ENCODE data around the gene FHAD1. TPM values are rescaled to one million over a fixed set of nuclear protein-coding genes. Genes with fewer than 3 reads are reported as not detected.

The FHAD1 gene
- total RNA-seq, 4 donors from 2014 or later = not detected

GRCh38 chr1:15337656-15338402 is 90.8 kb downstream of the FHAD1 start:
- intact Hi-C loops (cut with DNase I; ENCODE audit: low total_unique reads) = no loop called here
- no peak for DNase-seq
- in situ Hi-C loops (cut with MboI; ENCODE audit: low sequenced_read_pairs in 4 of 4) = no loop called here
- ATAC-seq = peak; percentile 33 to 46
- Histone ChIP-seq H3K4me3 (no peak overlapping the region), H3K9me3 (no peaks in the 10 kb centered on the region), H3K27me3 (peaks cover 0 to 7% (median 2%) of the 10 kb centered on the region in 3 donors), H3K27ac (peak overlapping the region; percentile 27 to 45 (median 39)), H3K36me3 (no peaks in the 10 kb centered on the region), H3K4me1 (peaks cover 3 to 6% of the 10 kb centered on the region in 2 donors)
- no peak for TF ChIP-seq CTCF (IDR thresholded peaks at IDR 0.05 in 4 of 5, conservative IDR thresholded peaks at IDR 0.05 in 1 of 5)
- no peak for TF ChIP-seq POLR2A (IDR thresholded peaks at IDR 0.05)

- Histone ChIP-seq H3K4me1 (peaks cover 3 to 6% of the 10 kb centered on the region in 2 donors), H3K9me3 (no peaks in the 10 kb centered on the region), H3K4me3 (no peak overlapping the region), H3K36me3 (no peaks in the 10 kb centered on the region), H3K27me3 (peaks cover 0 to 7% (median 2%) of the 10 kb centered on the region in 3 donors), H3K27ac (no peak overlapping the region)
- in situ Hi-C loops (cut with MboI; ENCODE audit: low sequenced_read_pairs in 4 of 4) (no loop called here), intact Hi-C loops (cut with DNase I; ENCODE audit: low total_unique reads) (no loop called here)
- DNase-seq (no peak), ATAC-seq (no peak)
- TF ChIP-seq CTCF (IDR thresholded peaks at IDR 0.05 in 4 of 5, conservative IDR thresholded peaks at IDR 0.05 in 1 of 5) = no peak
- no peak for TF ChIP-seq POLR2A (IDR thresholded peaks at IDR 0.05)
Measured at GRCh38 chr1:15339570-15339969, 92.5 kb downstream of the FHAD1 start.

- Histone ChIP-seq H3K27me3 (peaks cover 2 to 8% (median 7%) of the 10 kb centered on the region in 3 donors), H3K9me3 (no peaks in the 10 kb centered on the region), H3K36me3 (no peaks in the 10 kb centered on the region), H3K27ac (no peak overlapping the region), H3K4me3 (no peak overlapping the region), H3K4me1 (peaks cover 3 to 6% of the 10 kb centered on the region in 2 donors)
- in situ Hi-C loops (cut with MboI; ENCODE audit: low sequenced_read_pairs in 4 of 4) = no loop called here
- ATAC-seq (no peak), DNase-seq (no peak)
- TF ChIP-seq CTCF (IDR thresholded peaks at IDR 0.05 in 4 of 5, conservative IDR thresholded peaks at IDR 0.05 in 1 of 5) (no peak), POLR2A (IDR thresholded peaks at IDR 0.05) (no peak)
- intact Hi-C loops (cut with DNase I; ENCODE audit: low total_unique reads) = no loop called here
Measured at GRCh38 chr1:15341228-15341627, 94.2 kb downstream of the FHAD1 start.

GRCh38 chr1:15341634-15342407 is 94.8 kb downstream of the FHAD1 start:
- Histone ChIP-seq H3K9me3 (no peaks in the 10 kb centered on the region), H3K27me3 (peaks cover 1 to 8% (median 5%) of the 10 kb centered on the region in 3 donors), H3K4me1 (peaks cover 3 to 6% of the 10 kb centered on the region in 2 donors), H3K36me3 (no peaks in the 10 kb centered on the region), H3K27ac (no peak overlapping the region), H3K4me3 (no peak overlapping the region)
- TF ChIP-seq CTCF (IDR thresholded peaks at IDR 0.05 in 4 of 5, conservative IDR thresholded peaks at IDR 0.05 in 1 of 5) = no peak
- ATAC-seq (no peak), DNase-seq (no peak)
- intact Hi-C loops (cut with DNase I; ENCODE audit: low total_unique reads) = no loop called here
- in situ Hi-C loops (cut with MboI; ENCODE audit: low sequenced_read_pairs in 4 of 4) = no loop called here
